HepG2 (cell line): ENCODE data around the gene GAB3. TPM values are rescaled to one million over a fixed set of nuclear protein-coding genes. Genes with fewer than 3 reads are reported as not detected.

Source experiments
- BORCS8-MEF2B ChIP-seq: sonication (generic); formaldehyde crosslinking; IDR thresholded peaks from 2 replicates; pipeline ENCODE4 v1.8.0; 2022; ENCODE audit warnings: mild to moderate bottlenecking, missing genetic modification reagents
- NR2C2 ChIP-seq: sonication (generic); formaldehyde crosslinking; IDR thresholded peaks from 2 replicates; pipeline ENCODE4 v1.4.0; 2020; ENCODE audit warnings: missing genetic modification reagents, mild to moderate bottlenecking, moderate library complexity, borderline replicate concordance
- TEAD3 ChIP-seq: optimal IDR thresholded peaks from 2 replicates; pipeline ENCODE3; 2016; ENCODE audit warnings: borderline replicate concordance
- ZFX ChIP-seq: sonication (generic); formaldehyde crosslinking; IDR thresholded peaks from 2 replicates; pipeline ENCODE4 v1.4.0; 2020; ENCODE audit warnings: mild to moderate bottlenecking, low read depth, missing genetic modification reagents, moderate library complexity
- polyA plus RNA-seq, 8 experiments: library from polyadenylated mRNA; depleted of rRNA in 3 of 8; stranded (reverse) in 7 of 8; unstranded in 1 of 8; fragments of >200 nt; fragmentation: Illumina TruSeq in 4 of 8; extraction: Trizol in 4 of 8; gene quantifications; 2 replicates each; pipeline versions ENCODE4 v1.2.1 to v1.2.3, GENCODE V29; 2011 to 2016; ENCODE audit warnings: low read depth in 4 of 8, missing spikeins in 1 of 8, mixed read lengths in 1 of 8; ENCODE audit not compliant: insufficient read depth in 1 of 8
- total RNA-seq, 5 experiments: library from RNA; depleted of rRNA; stranded (reverse); fragments of >200 nt; fragmentation: Illumina TruSeq; extraction: Trizol; gene quantifications; 2 replicates each; pipeline ENCODE4 v1.2.3, GENCODE V29; 2016; ENCODE audit warnings: low read depth in 1 of 5
- TF ChIP-seq, protein P1 (sequence below): sonication (generic); formaldehyde crosslinking; IDR thresholded peaks from 2 replicates; pipeline ENCODE4 v1.8.1; 2023; ENCODE audit warnings: mild to moderate bottlenecking, missing genetic modification reagents
- TF ChIP-seq, protein P2 (sequence below): sonication (generic); formaldehyde crosslinking; IDR thresholded peaks from 2 replicates; pipeline ENCODE4 v1.4.0; 2020; ENCODE audit warnings: missing genetic modification reagents
- TF ChIP-seq, protein P3 (sequence below): sonication (generic); formaldehyde crosslinking; IDR thresholded peaks from 2 replicates; pipeline ENCODE4 v1.5.1; 2020; ENCODE audit warnings: missing genetic modification reagents, mild to moderate bottlenecking, borderline replicate concordance

GAB3 gene
- total and polyA plus RNA-seq, 2 of the 13 experiments (the other 11 are each of a cell fraction or from before 2014, with no cell fraction given) = not detected

DNA sequence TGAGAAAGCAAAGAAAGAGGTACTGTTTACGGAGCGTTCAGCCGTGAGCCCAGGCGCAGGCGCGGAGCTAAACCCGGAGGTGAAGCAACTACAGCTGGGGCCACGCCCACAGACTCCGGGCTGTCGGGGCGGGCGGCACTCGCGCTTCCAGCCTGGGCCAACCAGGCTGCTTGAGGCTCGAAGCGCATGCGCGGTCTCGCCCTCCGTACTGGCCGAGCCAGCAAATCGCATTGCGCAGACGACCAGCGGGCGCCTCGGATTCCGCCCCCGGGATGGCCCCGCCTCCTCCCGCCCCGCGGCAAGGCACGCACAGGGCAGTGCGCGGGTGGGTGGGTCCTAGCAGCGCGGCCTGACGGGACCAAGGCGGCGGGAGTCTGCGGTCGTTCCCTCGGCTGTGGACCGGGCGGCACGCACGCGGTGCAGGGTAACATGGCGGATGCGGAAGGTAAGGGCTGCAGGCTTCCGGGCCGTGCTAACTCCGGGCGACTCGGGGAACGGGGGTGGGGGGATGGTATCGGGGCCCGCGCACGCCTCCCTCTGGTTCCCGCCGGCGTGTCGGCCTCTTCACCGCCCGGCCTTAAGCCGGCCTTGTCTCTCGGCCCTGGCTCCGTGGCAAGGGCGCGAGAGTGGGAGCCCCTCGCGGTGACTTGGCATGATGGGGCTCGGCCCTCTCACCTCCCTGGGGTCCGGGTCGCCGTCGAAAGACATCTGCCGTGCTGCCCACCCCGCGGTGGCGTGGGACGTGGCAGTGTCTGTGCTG lies 11.8 kb upstream of the GAB3 start, which contains the start of gene DKC1 (continued):
- TF ChIP-seq, protein P1, sequence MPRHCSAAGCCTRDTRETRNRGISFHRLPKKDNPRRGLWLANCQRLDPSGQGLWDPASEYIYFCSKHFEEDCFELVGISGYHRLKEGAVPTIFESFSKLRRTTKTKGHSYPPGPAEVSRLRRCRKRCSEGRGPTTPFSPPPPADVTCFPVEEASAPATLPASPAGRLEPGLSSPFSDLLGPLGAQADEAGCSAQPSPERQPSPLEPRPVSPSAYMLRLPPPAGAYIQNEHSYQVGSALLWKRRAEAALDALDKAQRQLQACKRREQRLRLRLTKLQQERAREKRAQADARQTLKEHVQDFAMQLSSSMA (CRISPR knock-in tag) = no peak
- TF ChIP-seq BORCS8-MEF2B (CRISPR knock-in tag) (0 out of 2 replicates have a peak, but pooled peaks have one; percentile 47), NR2C2 (CRISPR knock-in tag) (peak; percentile 56; the same call in 1 of the 2 replicates), TEAD3 (CRISPR knock-in tag) (peak; percentile 41), ZFX (CRISPR knock-in tag) (peak; percentile 85)
- TF ChIP-seq, protein P2, sequence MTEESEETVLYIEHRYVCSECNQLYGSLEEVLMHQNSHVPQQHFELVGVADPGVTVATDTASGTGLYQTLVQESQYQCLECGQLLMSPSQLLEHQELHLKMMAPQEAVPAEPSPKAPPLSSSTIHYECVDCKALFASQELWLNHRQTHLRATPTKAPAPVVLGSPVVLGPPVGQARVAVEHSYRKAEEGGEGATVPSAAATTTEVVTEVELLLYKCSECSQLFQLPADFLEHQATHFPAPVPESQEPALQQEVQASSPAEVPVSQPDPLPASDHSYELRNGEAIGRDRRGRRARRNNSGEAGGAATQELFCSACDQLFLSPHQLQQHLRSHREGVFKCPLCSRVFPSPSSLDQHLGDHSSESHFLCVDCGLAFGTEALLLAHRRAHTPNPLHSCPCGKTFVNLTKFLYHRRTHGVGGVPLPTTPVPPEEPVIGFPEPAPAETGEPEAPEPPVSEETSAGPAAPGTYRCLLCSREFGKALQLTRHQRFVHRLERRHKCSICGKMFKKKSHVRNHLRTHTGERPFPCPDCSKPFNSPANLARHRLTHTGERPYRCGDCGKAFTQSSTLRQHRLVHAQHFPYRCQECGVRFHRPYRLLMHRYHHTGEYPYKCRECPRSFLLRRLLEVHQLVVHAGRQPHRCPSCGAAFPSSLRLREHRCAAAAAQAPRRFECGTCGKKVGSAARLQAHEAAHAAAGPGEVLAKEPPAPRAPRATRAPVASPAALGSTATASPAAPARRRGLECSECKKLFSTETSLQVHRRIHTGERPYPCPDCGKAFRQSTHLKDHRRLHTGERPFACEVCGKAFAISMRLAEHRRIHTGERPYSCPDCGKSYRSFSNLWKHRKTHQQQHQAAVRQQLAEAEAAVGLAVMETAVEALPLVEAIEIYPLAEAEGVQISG (CRISPR knock-in tag) = peak; percentile 57; the same call in 1 of the 2 replicates
- TF ChIP-seq, protein P3, sequence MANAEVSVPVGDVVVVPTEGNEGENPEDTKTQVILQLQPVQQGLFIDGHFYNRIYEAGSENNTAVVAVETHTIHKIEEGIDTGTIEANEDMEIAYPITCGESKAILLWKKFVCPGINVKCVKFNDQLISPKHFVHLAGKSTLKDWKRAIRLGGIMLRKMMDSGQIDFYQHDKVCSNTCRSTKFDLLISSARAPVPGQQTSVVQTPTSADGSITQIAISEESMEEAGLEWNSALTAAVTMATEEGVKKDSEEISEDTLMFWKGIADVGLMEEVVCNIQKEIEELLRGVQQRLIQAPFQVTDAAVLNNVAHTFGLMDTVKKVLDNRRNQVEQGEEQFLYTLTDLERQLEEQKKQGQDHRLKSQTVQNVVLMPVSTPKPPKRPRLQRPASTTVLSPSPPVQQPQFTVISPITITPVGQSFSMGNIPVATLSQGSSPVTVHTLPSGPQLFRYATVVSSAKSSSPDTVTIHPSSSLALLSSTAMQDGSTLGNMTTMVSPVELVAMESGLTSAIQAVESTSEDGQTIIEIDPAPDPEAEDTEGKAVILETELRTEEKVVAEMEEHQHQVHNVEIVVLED = peak; percentile 87
